Natural killer cell treated with Interleukin-12 subunit alpha and Interleukin-12 subunit beta and Interleukin-15 and Interleukin-18, amount 100 ng/mL, for 72 hours (primary cell): Measurements from ENCODE around the gene JMJD8. TPM values are rescaled to one million over a fixed set of nuclear protein-coding genes. Genes with fewer than 3 reads are reported as not detected.
A peak's percentile ranks its signal among the peaks of the same experiment; 100 is the strongest.

Experiments used
- ATAC-seq, 2 donors: fragments of 150-1000 bp; cut with Tn5 transposase in 1 of 2; sonication (Bioruptor Pico), chemical (Tn5 transposase) in 1 of 2; 2 replicates each; pipeline ENCODE4 v1.10.0; 2021
- DNase-seq: peaks from one replicate; pipeline ENCODE4 v3.0.0; 2022; ENCODE audit warnings: low spot score
- H3K27ac Mint-ChIP-seq, 2 donors: 1 replicate in 1 of 2; 2 replicates in 1 of 2; pipeline ENCODE4 v1.8.0; 2022; ENCODE audit warnings: mixed read lengths in 2 of 2, mild to moderate bottlenecking in 1 of 2, moderate library complexity in 1 of 2
- H3K27me3 Mint-ChIP-seq, 2 donors: 1 replicate in 1 of 2; 2 replicates in 1 of 2; pipeline ENCODE4 v1.8.0; 2022; ENCODE audit warnings: mixed read lengths in 2 of 2
- H3K36me3 Mint-ChIP-seq: one replicate; pipeline ENCODE4 v1.8.0; 2022; ENCODE audit warnings: mixed read lengths
- H3K4me1 Mint-ChIP-seq, 2 donors: 1 replicate in 1 of 2; 2 replicates in 1 of 2; pipeline ENCODE4 v1.8.0; 2022; ENCODE audit warnings: low read depth in 2 of 2, mixed read lengths in 2 of 2, mild to moderate bottlenecking in 1 of 2
- H3K4me3 Mint-ChIP-seq: one replicate; pipeline ENCODE4 v1.8.0; 2022; ENCODE audit warnings: mixed read lengths
- H3K9me3 Mint-ChIP-seq: 2 replicates; pipeline ENCODE4 v1.8.0; 2022; ENCODE audit warnings: mixed read lengths
- total RNA-seq, 2 donors: library from RNA; stranded (reverse); gene quantifications; one replicate each; pipeline ENCODE4 v1.2.3, GENCODE V29; 2022

JMJD8 gene
- total RNA-seq, 2 donors from 2014 or later = 31.2 to 53.4 TPM

GRCh38 chr16:649631-650030, 34.5 kb downstream of the JMJD8 start:
- no peak for DNase-seq
- no peaks in the 10 kb centered on the region for H3K9me3 Mint-ChIP-seq
- peaks cover 2 to 5% of the 10 kb centered on the region in 2 donors for H3K4me1 Mint-ChIP-seq
- H3K36me3 Mint-ChIP-seq = no peaks in the 10 kb centered on the region
- peak overlapping the region; percentile 60 for H3K4me3 Mint-ChIP-seq
- ATAC-seq = peak; percentile 25 to 52
- H3K27me3 Mint-ChIP-seq = no peaks in the 10 kb centered on the region
- no peak overlapping the region for H3K27ac Mint-ChIP-seq

- H3K9me3 Mint-ChIP-seq = no peaks in the 10 kb centered on the region
Observed at GRCh38 chr16:648781-649589, 35.1 kb downstream of the JMJD8 start, which contains the start of gene WDR90. Gene WDR90, plus strand, starts transcription at chr16:649365. Its CDS starts 52 bp downstream, at chr16:649417.

GRCh38 chr16:648071-648780, 35.9 kb downstream of the JMJD8 start:
- H3K9me3 Mint-ChIP-seq = no peaks in the 10 kb centered on the region
- H3K4me3 Mint-ChIP-seq = peak overlapping the region; percentile 67
- ATAC-seq (no peak), DNase-seq (no peak)
- H3K36me3 Mint-ChIP-seq = no peaks in the 10 kb centered on the region
- H3K27me3 Mint-ChIP-seq = no peaks in the 10 kb centered on the region
- peak overlapping the region in 1 of 2 donors; percentile 61 for H3K27ac Mint-ChIP-seq
- H3K4me1 Mint-ChIP-seq = peaks cover 5% of the 10 kb centered on the region in 2 donors

More at GRCh38 chr16:648781-649589, 35.1 kb downstream of the JMJD8 start, which contains the start of gene WDR90:
- DNase-seq (peak; percentile 95), ATAC-seq (peak; percentile 93 to 96)
- Mint-ChIP-seq H3K27ac (peak within 1 kb of the TSS; percentile 28 to 61), H3K4me3 (peak within 1 kb of the TSS; percentile 67), H3K4me1 (peaks cover 5% of the 10 kb centered on the region in 2 donors), H3K36me3 (no peaks in the 10 kb centered on the region), H3K27me3 (no peaks in the 10 kb centered on the region)

- DNase-seq (no peak), ATAC-seq (no peak)
- Mint-ChIP-seq H3K27ac (no peak overlapping the region), H3K27me3 (no peaks in the 10 kb centered on the region), H3K4me3 (no peak overlapping the region), H3K4me1 (peaks cover 5% of the 10 kb centered on the region in 2 donors), H3K36me3 (no peaks in the 10 kb centered on the region), H3K9me3 (no peaks in the 10 kb centered on the region)
Observed at GRCh38 chr16:647173-647902, 36.8 kb downstream of the JMJD8 start.

- H3K4me1 Mint-ChIP-seq = peaks cover 5% of the 10 kb centered on the region in 2 donors
- no peak overlapping the region for H3K4me3 Mint-ChIP-seq
Observed at GRCh38 chr16:646679-647172, 37.4 kb downstream of the JMJD8 start.

GRCh38 chr16:645852-646678, 38.1 kb downstream of the JMJD8 start:
- Mint-ChIP-seq H3K4me1 (peaks cover 5% of the 10 kb centered on the region in 2 donors), H3K9me3 (no peaks in the 10 kb centered on the region), H3K36me3 (no peaks in the 10 kb centered on the region), H3K4me3 (no peak overlapping the region), H3K27ac (no peak overlapping the region), H3K27me3 (no peaks in the 10 kb centered on the region)
- DNase-seq (no peak), ATAC-seq (no peak)

More at GRCh38 chr16:646679-647172, 37.4 kb downstream of the JMJD8 start:
- ATAC-seq (no peak), DNase-seq (no peak)
- Mint-ChIP-seq H3K27ac (no peak overlapping the region), H3K27me3 (no peaks in the 10 kb centered on the region), H3K36me3 (no peaks in the 10 kb centered on the region), H3K9me3 (no peaks in the 10 kb centered on the region)

- Mint-ChIP-seq H3K4me3 (no peak overlapping the region), H3K4me1 (peaks cover 3 to 5% of the 10 kb centered on the region in 2 donors), H3K9me3 (no peaks in the 10 kb centered on the region), H3K36me3 (no peaks in the 10 kb centered on the region), H3K27me3 (no peaks in the 10 kb centered on the region), H3K27ac (no peak overlapping the region)
- DNase-seq = no peak
- ATAC-seq = no peak
Observed at GRCh38 chr16:644556-644955, 39.6 kb downstream of the JMJD8 start.

GRCh38 chr16:643050-643368, 41.1 kb downstream of the JMJD8 start:
- Mint-ChIP-seq H3K36me3 (no peaks in the 10 kb centered on the region), H3K4me3 (peak overlapping the region; percentile 79), H3K27ac (no peak overlapping the region), H3K27me3 (no peaks in the 10 kb centered on the region), H3K9me3 (no peaks in the 10 kb centered on the region), H3K4me1 (peaks cover 3 to 5% of the 10 kb centered on the region in 2 donors)
- ATAC-seq = no peak
- DNase-seq = no peak

GRCh38 chr16:642189-643049, 41.7 kb downstream of the JMJD8 start:
- ATAC-seq (peak; percentile 59 to 66), DNase-seq (no peak)
- H3K9me3 Mint-ChIP-seq = no peaks in the 10 kb centered on the region
- no peaks in the 10 kb centered on the region for H3K36me3 Mint-ChIP-seq
- H3K27ac Mint-ChIP-seq = no peak overlapping the region
- no peaks in the 10 kb centered on the region for H3K27me3 Mint-ChIP-seq
- peaks cover 3 to 5% of the 10 kb centered on the region in 2 donors for H3K4me1 Mint-ChIP-seq
- H3K4me3 Mint-ChIP-seq = peak overlapping the region; percentile 79

GRCh38 chr16:641326-642188, 42.6 kb downstream of the JMJD8 start, which contains the start of gene MCRIP2:
Gene MCRIP2, plus strand, starts transcription at chr16:641828. Its CDS starts 164 bp downstream, at chr16:641992.
- DNase-seq (peak; percentile 88), ATAC-seq (peak; percentile 75 to 82)
- H3K4me3 Mint-ChIP-seq = peak within 1 kb of the TSS; percentile 79
- H3K27me3 Mint-ChIP-seq = no peaks in the 10 kb centered on the region
- no peaks in the 10 kb centered on the region for H3K36me3 Mint-ChIP-seq
- peaks cover 7% of the 10 kb centered on the region in 2 donors for H3K4me1 Mint-ChIP-seq
- H3K27ac Mint-ChIP-seq = no peak within 1 kb of the TSS
- no peaks in the 10 kb centered on the region for H3K9me3 Mint-ChIP-seq

- ATAC-seq (no peak), DNase-seq (no peak)
- peak overlapping the region; percentile 56 for H3K4me3 Mint-ChIP-seq
- H3K27me3 Mint-ChIP-seq = no peaks in the 10 kb centered on the region
- H3K4me1 Mint-ChIP-seq = peaks cover 10% of the 10 kb centered on the region in 2 donors
- H3K9me3 Mint-ChIP-seq = no peaks in the 10 kb centered on the region
- H3K36me3 Mint-ChIP-seq = no peaks in the 10 kb centered on the region
- no peak overlapping the region for H3K27ac Mint-ChIP-seq
Observed at GRCh38 chr16:640614-641013, 43.5 kb downstream of the JMJD8 start.
